WTC11 (cell line): ENCODE measurements around the gene ANKRD52. TPM values are rescaled to one million over a fixed set of nuclear protein-coding genes. Genes with fewer than 3 reads are reported as not detected.

Experiments used
- ATAC-seq: fragments of 200-7000 bp; cut with Tn5 transposase; 2 replicates; pipeline ENCODE4 v1.10.0; 2021; ENCODE audit warnings: mild to moderate bottlenecking, moderate library complexity
- CTCF ChIA-PET: fragments of 300-600 bp; sonication (Branson Sonifier 250); formaldehyde crosslinking; loops from one replicate; lab custom pipeline; 2021; ENCODE audit warnings: antibody characterized with exemption; lab: Charles Lee
- POLR2A ChIA-PET: fragments of 350-600 bp; sonication (Branson Sonifier 250); formaldehyde crosslinking; loops from one replicate; lab custom pipeline; 2021; ENCODE audit warnings: antibody characterized with exemption; lab: Charles Lee
- DNase-seq: peaks from one replicate; pipeline ENCODE4 v3.0.0; 2021; ENCODE audit warnings: low spot score
- H3K27ac Mint-ChIP-seq: 2 replicates; pipeline ENCODE4 v1.8.0; 2021; ENCODE audit warnings: mixed read lengths
- H3K27me3 Mint-ChIP-seq: 2 replicates; pipeline ENCODE4 v1.8.0; 2021; ENCODE audit warnings: low read depth, mild to moderate bottlenecking, moderate library complexity, mixed read lengths
- H3K36me3 Mint-ChIP-seq: 2 replicates; pipeline ENCODE4 v1.8.0; 2021; ENCODE audit warnings: mixed read lengths
- H3K4me1 Mint-ChIP-seq: 2 replicates; pipeline ENCODE4 v1.8.0; 2022; ENCODE audit warnings: mixed read lengths
- H3K4me3 Mint-ChIP-seq: 2 replicates; pipeline ENCODE4 v1.8.0; 2021; ENCODE audit warnings: mild to moderate bottlenecking, moderate library complexity, mixed read lengths
- H3K9me3 Mint-ChIP-seq: 2 replicates; pipeline ENCODE4 v1.8.0; 2021; ENCODE audit warnings: mixed read lengths
- ARID4B ChIP-seq: sonication (generic); formaldehyde crosslinking; IDR thresholded peaks from 2 replicates; pipeline ENCODE4 v1.8.0; 2023; ENCODE audit warnings: missing genetic modification reagents, mild to moderate bottlenecking, borderline replicate concordance
- ATF1 ChIP-seq: sonication (generic); formaldehyde crosslinking; IDR thresholded peaks from 2 replicates; pipeline ENCODE4 v1.8.1; 2023; ENCODE audit warnings: mild to moderate bottlenecking, moderate library complexity, missing genetic modification reagents
- ATF2 ChIP-seq: sonication (generic); formaldehyde crosslinking; IDR thresholded peaks from 2 replicates; pipeline ENCODE4 v1.8.1; 2022; ENCODE audit warnings: low read depth, missing genetic modification reagents, borderline replicate concordance
- ERG ChIP-seq: fragments of 250-450 bp; sonication (Bioruptor Pico); IDR thresholded peaks from 2 replicates; pipeline ENCODE4 v1.8.0; 2021; ENCODE audit warnings: mild to moderate bottlenecking
- MAX ChIP-seq: sonication (generic); formaldehyde crosslinking; IDR thresholded peaks from 2 replicates; pipeline ENCODE4 v1.8.0; 2022; ENCODE audit warnings: mild to moderate bottlenecking, missing genetic modification reagents
- MYBL2 ChIP-seq: sonication (generic); formaldehyde crosslinking; IDR thresholded peaks from 2 replicates; pipeline ENCODE4 v1.8.1; 2023; ENCODE audit warnings: mild to moderate bottlenecking, moderate library complexity, missing genetic modification reagents
- PRDM15 ChIP-seq: sonication (generic); formaldehyde crosslinking; IDR thresholded peaks from 2 replicates; pipeline ENCODE4 v1.8.0; 2022; ENCODE audit warnings: missing genetic modification reagents
- USF1 ChIP-seq: sonication (generic); formaldehyde crosslinking; IDR thresholded peaks from 2 replicates; pipeline ENCODE4 v1.8.0; 2022; ENCODE audit warnings: mild to moderate bottlenecking, missing genetic modification reagents
- ZBTB21 ChIP-seq: sonication (generic); formaldehyde crosslinking; IDR thresholded peaks from 2 replicates; pipeline ENCODE4 v1.8.1; 2023; ENCODE audit warnings: mild to moderate bottlenecking, missing genetic modification reagents, borderline replicate concordance
- ZMAT4 ChIP-seq: fragments of 250-450 bp; sonication (Bioruptor Pico); IDR thresholded peaks from 2 replicates; pipeline ENCODE4 v1.9.0; 2021; ENCODE audit warnings: mild to moderate bottlenecking
- ZNF532 ChIP-seq: fragments of 250-450 bp; sonication (Bioruptor Pico); IDR thresholded peaks from 2 replicates; pipeline ENCODE4 v1.9.0; 2021; ENCODE audit warnings: mild to moderate bottlenecking, borderline replicate concordance
- ZSCAN18 ChIP-seq: fragments of 250-450 bp; sonication (Bioruptor Pico); IDR thresholded peaks from 2 replicates; pipeline ENCODE4 v2.1.2; 2022; ENCODE audit warnings: mild to moderate bottlenecking, moderate library complexity
- total RNA-seq: library from RNA; stranded (reverse); gene quantifications from 3 replicates; pipeline ENCODE4 v1.2.3, GENCODE V29; 2021

The ANKRD52 gene
- total RNA-seq, 1 experiment from 2014 or later, result 41.2 TPM

- TF ChIP-seq PRDM15 (CRISPR knock-in tag) (no peak), ERG (no peak), ZSCAN18 (CRISPR knock-in tag) (no peak), ZNF532 (CRISPR knock-in tag) (no peak)
Observed at GRCh38 chr12:56206452-56207166, 51.6 kb downstream of the ANKRD52 start (continued).

- ChIA-PET POLR2A (interaction anchor here (1.1 to 1.5 kb wide), 2 partner anchors 16 to 87 kb away, joined by 3 to 13 read pairs; partner anchors contain the start of genes RNF41 and ZC3H10), CTCF (interaction anchor here (1.4 to 6.2 kb wide), 9 partner anchors 9 to 244 kb away, joined by 3 to 102 read pairs (median 7); partner anchors contain the start of genes RNF41, SMARCC2, TIMELESS and ZC3H10)
- H3K36me3 Mint-ChIP-seq, result peaks cover 48% of the 10 kb centered on the region
- no peaks in the 10 kb centered on the region for H3K27me3 Mint-ChIP-seq
- H3K4me3 Mint-ChIP-seq, result no peak overlapping the region
- no peak overlapping the region for H3K27ac Mint-ChIP-seq
- H3K9me3 Mint-ChIP-seq, result no peaks in the 10 kb centered on the region
- DNase-seq, result no peak
- H3K4me1 Mint-ChIP-seq, result no peaks in the 10 kb centered on the region
- ATAC-seq, result no peak
- no peak for TF ChIP-seq ATF2 (CRISPR knock-in tag)
- TF ChIP-seq USF1 (CRISPR knock-in tag), result no peak
- no peak for TF ChIP-seq ZBTB21 (CRISPR knock-in tag)
- no peak for TF ChIP-seq MAX
- TF ChIP-seq MYBL2, result no peak
- TF ChIP-seq ZMAT4 (CRISPR knock-in tag), result no peak
- TF ChIP-seq ARID4B (CRISPR knock-in tag), result no peak
- TF ChIP-seq ATF1 (CRISPR knock-in tag), result no peak
Observed at GRCh38 chr12:56205445-56205844, 52.7 kb downstream of the ANKRD52 start.
